NCI-H510A (cell line): Measurements from ENCODE around the gene CTTN.

Experiments
- DNase-seq: peaks from one replicate; lab custom pipeline; 2025; lab: John Stamatoyannopoulos, UW

Gene CTTN

GRCh38 chr11:70455354-70455753 is 57.0 kb downstream of the CTTN start:
- no peak for DNase-seq

- no peak for DNase-seq
Observed at GRCh38 chr11:70456921-70457532, 58.7 kb downstream of the CTTN start.

DNA sequence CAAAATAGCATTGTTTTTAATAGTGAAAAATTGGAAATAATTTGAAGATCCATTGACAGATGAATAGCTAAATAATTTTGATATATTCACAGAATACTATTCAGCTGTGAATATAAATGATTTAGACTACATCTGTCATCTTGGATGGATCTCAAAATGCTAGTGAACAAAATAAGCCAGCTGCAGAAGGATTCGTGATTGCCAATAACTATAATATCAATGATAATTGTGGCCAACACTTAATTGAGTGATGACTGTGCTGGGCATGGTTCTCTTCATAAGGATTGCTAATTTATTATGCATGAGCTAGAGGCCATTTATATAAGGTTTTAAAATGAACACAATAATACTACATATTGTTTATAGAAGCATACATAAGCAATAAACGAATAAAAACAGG is 60.4 kb downstream of the CTTN start:
- DNase-seq, result no peak

DNA sequence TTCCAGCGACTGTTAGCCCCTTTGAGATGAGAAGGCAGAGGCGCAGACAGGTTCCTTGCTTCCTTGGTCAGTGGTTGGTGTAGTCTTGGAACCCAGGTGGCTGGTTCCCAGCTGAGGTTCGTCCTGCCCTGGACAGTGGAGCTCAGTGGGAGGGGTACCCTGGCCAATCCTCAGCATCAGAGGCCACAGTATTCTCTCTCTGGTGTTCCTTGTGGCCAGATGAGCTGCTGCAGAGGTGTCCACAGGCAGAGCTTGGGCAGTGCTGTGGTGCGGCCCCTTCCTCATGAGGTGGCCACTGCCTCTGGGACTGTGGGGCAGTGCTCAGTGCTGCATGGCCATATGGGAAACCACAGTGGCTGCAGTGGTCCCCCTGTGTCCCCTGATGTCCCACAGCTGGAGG is 61.8 kb downstream of the CTTN start:
- DNase-seq, result no peak

DNA sequence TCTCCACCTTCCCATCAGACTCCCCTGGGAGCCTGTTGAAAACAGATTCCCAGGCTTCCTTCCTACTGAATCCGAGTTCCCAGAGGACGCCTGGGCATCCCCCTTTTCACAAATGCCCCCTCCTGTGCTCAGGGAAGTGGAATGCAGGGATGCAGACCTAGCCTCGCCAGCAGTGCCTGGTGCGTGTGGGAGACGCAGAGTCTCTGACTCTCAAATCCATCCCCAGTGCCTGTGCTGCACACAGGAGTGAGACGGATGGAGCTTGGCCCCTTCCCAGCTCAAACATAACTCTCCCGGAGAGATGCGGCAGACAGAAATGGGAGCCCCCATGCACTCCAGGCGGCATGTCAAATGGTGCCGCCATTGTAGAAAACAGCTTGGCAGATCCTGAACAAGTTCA is 62.6 kb downstream of the CTTN start:
- no peak for DNase-seq

- DNase-seq, result no peak
Observed at GRCh38 chr11:70462818-70463477, 64.6 kb downstream of the CTTN start.

DNA sequence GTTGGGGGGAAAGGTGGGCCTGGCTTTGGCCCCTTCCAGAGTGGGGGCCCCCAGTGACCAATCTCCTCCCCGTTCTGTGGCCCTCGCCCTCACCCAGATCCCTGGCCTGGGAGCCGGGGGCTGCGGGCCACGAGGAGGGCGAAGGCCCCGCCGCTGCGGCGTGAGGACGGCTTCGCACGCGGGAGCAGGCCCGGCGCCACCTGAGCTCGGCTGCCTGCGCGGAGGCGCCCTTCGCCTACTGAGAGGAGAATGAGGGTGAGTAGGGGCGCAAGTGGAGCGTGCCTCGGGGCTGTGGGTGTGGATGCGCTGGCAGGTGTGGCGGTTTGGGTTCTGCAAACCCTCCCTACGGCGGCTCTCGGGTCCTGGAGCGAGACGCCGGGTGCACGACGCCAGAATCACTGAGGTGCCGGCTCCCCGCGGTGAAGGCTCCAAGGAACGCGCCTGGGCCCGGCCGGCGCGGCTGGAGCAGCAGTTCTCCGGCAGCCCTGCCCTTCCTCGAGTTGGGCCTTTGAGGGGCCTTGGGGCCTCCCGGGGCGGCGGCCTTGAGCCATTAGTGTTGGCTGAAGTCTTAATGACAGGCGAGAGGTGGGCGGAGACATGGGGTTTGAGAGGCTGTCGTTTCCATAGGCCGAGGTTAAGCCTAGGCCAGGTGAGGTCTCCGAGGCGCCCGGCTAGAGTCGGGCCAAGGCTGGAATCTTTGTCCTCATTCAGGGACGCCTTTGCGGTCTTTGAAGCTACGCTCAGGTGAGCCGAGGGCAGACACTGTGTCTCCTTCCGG is 65.3 kb downstream of the CTTN start:
- DNase-seq, result no peak

- DNase-seq, result no peak
Observed at GRCh38 chr11:70464509-70465361, 66.4 kb downstream of the CTTN start.

GRCh38 chr11:70466154-70466553 is 67.8 kb downstream of the CTTN start:
- DNase-seq, result no peak

- DNase-seq, result no peak
Observed at GRCh38 chr11:70466596-70466995, 68.3 kb downstream of the CTTN start.

DNA sequence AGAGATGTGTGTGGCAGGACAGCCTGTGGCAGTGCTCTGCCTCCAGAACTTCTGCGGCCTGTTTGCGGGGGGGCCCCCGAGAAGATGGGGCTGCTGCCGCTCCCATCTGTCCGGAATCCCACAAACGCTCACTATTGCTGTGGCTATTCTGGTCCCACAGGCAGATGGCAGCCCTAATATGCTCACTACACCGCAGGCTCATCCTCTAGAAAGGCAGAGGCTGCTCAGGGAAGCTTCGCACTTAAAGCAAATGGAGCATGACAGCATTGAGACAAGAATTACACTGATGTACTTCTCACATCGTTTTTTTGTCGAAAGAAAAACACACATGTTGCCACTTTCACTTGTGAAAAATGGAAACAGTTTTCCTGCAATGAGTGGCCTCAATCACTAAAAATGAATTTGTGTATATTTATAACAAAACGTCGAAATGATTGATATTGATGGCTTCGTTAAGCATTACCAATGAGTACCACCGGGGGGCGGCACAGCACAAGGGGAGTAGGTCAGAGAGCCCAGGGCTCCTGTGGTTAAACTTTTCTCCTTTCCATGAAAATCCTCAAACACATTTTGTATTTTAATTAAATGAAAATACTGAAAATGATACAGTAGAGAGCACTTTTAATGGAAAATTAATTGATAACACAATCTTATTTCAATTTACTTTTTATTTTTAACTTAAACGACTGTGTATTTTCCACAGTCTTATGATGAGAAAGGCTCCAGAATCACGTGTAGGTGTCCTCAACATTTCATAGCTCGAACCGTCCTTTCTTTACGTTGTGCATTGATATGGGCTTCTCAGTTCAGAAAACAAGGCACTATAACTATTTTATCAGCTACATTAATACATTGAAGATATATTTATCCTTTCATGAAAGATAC is 69.1 kb downstream of the CTTN start:
- DNase-seq, result peak; percentile 58

DNA sequence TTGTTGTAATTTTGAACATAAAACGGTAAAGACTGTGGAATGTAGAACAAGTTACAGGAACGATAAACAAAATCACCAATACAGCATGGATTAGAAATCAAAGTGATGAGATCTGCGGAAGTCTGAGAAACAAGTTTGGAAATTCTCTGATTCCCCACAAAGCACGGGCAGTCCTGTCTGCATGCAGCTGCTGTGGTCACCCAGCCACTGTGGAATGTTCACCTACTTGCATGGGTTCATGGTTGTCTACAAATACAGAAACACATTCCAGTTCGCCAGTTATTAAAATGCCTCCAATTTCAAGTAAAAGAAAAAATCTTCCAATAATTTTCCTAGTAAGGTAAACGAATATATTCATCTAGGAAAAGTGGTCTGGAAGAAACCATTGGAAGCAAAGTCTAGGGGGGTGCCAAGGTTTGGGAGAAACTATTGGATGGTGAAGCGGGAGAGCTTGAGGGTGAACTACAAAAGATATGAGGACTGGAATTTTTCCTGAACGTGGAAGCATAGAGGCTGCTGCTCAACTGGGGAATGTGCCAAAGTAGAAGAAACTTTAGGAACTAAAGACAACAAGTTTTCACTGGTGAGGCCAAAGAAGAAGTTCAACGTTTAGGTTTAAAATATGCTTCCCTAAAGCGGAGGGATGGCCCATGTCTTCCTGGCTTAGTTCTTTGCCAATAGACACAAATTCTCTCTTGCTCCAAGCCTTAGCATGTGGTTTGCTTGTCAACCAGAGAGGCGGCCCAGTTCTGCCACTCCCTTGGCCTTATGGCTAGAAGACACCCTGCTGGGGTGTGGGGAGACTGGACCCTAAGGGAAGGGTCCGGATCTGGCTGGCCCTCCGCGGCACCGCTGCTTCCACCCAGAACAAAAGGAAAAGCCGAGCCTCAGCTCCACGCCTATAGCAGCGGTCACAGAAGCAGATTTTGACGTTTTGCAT is 70.2 kb downstream of the CTTN start:
- no peak for DNase-seq

DNA sequence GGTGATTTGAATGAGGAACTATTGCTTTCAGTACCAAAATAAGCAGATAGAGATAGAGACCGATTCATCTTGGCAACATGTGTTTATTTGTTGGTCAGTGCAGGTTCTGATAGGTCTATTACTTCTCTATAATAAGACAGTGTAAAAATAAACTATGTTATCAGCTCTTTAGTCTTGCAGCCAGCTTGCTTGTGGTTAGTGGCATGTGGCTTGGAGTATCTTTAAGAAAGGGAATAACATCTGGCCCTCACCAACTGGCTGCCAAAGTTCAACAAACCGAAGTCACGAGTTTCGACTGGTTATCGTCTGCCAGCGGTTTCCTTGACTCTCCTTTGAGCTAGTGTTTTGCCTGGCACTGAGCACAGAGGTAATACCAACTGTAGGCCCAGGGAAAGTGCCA is 71.8 kb downstream of the CTTN start:
- no peak for DNase-seq

- no peak for DNase-seq
Observed at GRCh38 chr11:70471254-70471653, 72.9 kb downstream of the CTTN start.

GRCh38 chr11:70472240-70472639 is 73.9 kb downstream of the CTTN start:
- DNase-seq, result no peak

GRCh38 chr11:70473186-70473872 is 75.0 kb downstream of the CTTN start:
- no peak for DNase-seq

DNA sequence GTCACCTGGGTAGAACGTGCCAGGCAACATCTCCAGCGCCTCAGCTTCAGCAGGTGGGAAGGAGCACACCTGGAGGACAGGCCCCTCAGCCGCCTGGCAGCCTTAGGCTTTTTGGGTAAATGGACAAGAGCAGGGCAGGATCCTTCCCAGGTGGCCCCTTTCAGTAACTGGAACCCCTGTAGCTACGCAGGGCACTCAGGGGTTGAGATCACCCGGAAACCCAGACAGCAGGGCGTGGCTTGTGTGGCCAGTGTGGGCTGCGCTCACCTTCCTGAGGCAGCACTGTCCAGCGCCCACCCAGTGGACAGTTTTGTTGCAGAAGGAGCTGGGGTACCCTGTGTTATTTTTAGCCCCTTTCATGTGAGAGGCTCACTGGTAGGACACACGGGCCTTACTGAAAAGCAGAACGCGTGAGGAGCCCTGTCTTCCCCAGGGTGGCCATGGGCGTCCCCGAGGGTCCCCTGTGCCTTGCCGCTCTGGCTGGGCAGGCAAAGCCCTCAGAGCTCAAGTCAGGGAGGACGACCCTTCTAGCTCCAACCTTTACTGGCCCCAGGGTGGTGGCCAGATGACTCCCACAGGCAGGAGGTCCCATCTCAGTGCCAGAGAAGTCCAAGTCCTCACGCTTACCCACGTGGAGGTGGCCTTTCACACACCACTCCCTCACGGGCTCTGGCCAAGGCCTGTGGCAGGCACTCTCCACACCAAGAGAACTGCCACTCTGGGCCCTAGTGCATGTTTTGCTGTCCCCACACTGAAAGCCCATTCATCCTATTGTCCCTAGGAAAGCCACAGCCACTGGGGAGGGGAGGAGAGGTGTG is 75.8 kb downstream of the CTTN start:
- no peak for DNase-seq

- DNase-seq, result no peak
Observed at GRCh38 chr11:70474710-70475109, 76.4 kb downstream of the CTTN start.

DNA sequence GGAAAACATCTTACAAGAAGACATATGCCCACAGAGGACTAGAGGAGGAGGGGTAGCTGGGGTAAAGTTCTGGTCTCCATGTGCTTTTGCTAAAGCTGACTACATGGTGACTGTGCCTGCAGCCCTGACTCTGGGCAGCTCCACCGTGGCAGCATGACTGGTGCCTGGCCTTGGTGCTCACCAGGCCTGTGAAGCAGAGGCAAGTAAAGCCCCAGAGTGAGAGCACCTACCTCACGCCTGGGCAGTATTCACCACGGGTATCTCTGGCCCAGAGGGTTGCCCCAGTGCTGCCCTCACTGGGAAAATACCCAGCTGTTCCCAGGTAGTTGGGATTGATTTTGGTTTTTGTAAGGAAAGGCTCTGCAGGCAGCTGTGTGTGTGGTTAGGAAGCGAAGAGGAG is 78.3 kb downstream of the CTTN start:
- no peak for DNase-seq
